Activated naive CD8-positive, alpha-beta T cell (primary cell): ENCODE results near the gene IFIT5.
A peak's percentile ranks its signal among the peaks of the same experiment; 100 is the strongest.

Experiments
- H3K27ac Mint-ChIP-seq: one replicate; pipeline ENCODE4 v1.8.0; 2021; ENCODE audit warnings: mixed read lengths
- H3K27me3 Mint-ChIP-seq: one replicate; pipeline ENCODE4 v1.8.0; 2021; ENCODE audit warnings: mixed read lengths
- H3K36me3 Mint-ChIP-seq: one replicate; pipeline ENCODE4 v1.8.0; 2021; ENCODE audit warnings: mixed read lengths
- H3K4me1 Mint-ChIP-seq: one replicate; pipeline ENCODE4 v1.8.0; 2021; ENCODE audit warnings: low read depth, mixed read lengths
- H3K4me3 Mint-ChIP-seq: one replicate; pipeline ENCODE4 v1.8.0; 2021; ENCODE audit warnings: mild to moderate bottlenecking, mixed read lengths
- H3K9me3 Mint-ChIP-seq: one replicate; pipeline ENCODE4 v1.8.0; 2021; ENCODE audit warnings: low read depth, mixed read lengths

IFIT5 gene, protein sequence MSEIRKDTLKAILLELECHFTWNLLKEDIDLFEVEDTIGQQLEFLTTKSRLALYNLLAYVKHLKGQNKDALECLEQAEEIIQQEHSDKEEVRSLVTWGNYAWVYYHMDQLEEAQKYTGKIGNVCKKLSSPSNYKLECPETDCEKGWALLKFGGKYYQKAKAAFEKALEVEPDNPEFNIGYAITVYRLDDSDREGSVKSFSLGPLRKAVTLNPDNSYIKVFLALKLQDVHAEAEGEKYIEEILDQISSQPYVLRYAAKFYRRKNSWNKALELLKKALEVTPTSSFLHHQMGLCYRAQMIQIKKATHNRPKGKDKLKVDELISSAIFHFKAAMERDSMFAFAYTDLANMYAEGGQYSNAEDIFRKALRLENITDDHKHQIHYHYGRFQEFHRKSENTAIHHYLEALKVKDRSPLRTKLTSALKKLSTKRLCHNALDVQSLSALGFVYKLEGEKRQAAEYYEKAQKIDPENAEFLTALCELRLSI

DNA sequence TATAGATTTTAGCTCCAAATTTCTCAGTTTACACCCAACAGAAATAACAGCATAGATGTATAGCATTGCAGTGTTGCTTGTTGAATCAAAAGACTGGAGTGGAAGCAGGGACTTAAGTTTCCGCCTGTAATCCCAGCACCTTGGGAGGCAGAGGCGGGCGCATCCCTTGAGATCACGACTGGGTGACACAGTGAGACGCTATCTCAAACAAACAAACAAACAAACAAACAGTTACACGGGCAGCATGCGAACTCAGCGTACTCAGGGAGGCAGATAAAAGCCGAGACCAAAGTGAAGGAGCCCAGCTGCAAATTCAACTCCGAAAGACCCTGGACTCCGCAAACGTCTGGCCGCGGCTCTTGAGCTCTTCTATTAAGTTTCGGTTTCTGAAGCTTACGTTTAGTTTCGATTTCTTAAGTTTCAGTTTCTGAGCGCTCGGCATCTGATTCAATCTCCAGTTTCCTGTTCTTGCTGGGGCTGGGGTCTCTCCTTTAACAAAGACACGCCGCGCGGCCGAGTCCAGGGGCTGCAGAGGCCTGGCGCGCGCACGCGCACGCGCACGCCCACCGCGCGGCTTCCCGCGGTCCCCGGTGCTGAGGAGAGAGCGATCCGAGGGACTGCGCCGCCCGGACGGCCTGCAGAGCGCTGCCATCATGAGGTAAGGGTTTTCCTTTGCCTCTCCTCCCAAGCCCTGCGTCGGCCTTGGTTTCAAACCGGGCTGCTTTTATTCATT lies at the start of gene IFIT5:
IFIT5 (plus strand) TSS at position 423 of the 733 bp plus-strand sequence; CDS start at position 654, 231 bp downstream.
- Mint-ChIP-seq H3K4me1 (peaks cover 56% of the 10 kb centered on the region), H3K27me3 (no peaks in the 10 kb centered on the region), H3K36me3 (peaks cover 8% of the 10 kb centered on the region), H3K9me3 (no peaks in the 10 kb centered on the region), H3K27ac (peak within 1 kb of the TSS; percentile 95), H3K4me3 (peak within 1 kb of the TSS; percentile 92)

DNA sequence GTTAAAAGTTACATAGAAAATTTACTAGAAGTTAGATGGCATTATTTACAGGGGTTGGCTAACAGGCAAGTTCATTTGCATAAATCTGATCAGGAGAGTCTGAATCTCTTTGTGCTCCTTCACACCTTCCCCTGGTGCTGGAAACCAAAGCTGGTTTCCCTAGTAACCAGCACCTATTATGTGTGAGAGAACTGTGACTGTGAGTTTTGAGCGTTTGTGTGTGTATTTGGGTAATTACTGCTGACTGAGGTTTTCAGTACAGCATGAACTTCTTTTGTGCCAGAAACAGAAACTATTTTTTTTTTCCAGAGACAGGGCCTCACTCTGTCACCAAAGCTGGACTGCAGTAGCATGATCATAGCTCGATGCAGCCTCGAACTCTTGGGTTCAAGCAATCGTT lies 46.8 kb upstream of the IFIT5 start:
- Mint-ChIP-seq H3K27ac (no peak overlapping the region), H3K27me3 (peaks cover 5% of the 10 kb centered on the region), H3K9me3 (no peaks in the 10 kb centered on the region), H3K4me3 (no peak overlapping the region), H3K4me1 (peaks cover 20% of the 10 kb centered on the region), H3K36me3 (no peaks in the 10 kb centered on the region)

DNA sequence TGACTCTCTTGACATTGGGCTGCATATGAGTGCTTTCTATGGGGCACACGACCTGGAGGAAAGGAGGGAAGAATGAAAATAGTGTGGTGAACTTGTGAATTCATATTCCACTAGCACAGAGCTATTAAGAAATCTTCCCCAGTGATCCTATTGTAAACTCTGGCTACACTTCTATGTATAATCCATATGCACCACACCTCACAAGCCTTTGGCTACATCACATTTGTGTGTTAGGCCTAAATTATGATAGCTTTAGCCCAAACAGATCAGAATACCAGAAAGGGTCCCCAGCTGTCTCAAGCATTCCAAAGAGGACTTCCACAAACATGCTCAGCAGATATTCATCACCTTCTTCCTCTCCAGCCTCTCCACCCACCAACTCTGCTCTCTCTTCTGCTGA lies 46.2 kb upstream of the IFIT5 start:
- H3K4me1 Mint-ChIP-seq, result peaks cover 17% of the 10 kb centered on the region
- H3K27me3 Mint-ChIP-seq, result peaks cover 5% of the 10 kb centered on the region
- H3K4me3 Mint-ChIP-seq, result no peak overlapping the region
- H3K27ac Mint-ChIP-seq, result no peak overlapping the region
- no peaks in the 10 kb centered on the region for H3K9me3 Mint-ChIP-seq
- H3K36me3 Mint-ChIP-seq, result no peaks in the 10 kb centered on the region

DNA sequence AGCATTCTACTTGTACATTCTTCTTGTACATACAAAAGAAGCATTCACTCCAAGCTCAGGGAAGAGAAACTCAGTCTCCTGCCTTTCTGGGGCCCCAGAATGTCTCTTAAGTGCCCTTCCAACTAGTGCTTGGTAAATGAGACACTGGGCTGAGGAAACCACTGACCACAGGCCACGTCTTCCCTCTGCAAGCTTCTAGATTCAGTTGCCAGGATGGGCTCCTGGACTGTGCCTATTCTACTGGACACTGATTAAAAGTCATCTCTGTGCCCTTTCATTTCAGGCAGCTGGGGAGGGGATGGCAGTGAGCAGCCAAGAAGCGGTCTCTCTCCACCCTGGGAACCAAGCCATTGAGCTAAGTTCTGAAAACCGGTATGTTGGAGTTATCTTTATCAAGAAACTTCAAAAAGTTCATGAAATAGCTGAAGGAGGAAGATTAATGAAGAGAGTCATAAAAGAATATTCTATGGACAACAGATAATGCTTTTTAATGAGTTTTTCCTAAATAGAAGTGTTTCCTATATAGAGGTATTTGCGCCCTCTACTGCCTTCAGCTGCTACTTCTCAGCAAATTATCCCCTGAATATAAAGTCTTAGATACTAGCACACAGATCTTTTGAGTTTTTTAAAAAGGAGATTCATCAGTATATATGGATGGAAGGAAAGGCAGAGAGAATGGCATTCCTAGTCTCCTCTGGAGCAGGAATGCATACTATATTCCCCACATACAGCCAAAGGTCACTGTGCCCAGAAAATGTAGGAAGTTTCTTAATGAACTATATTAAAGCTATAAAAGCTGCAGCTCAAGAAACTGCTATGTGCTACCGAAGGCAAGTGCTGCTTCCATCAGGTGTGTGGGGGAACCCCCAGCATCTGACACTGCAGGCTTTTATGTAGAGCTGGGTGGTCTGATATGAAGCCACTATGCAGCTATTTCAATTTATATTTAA lies 44.9 kb upstream of the IFIT5 start:
- Mint-ChIP-seq H3K27me3 (peaks cover 6% of the 10 kb centered on the region), H3K36me3 (no peaks in the 10 kb centered on the region), H3K9me3 (no peaks in the 10 kb centered on the region), H3K4me3 (no peak overlapping the region), H3K4me1 (peaks cover 9% of the 10 kb centered on the region), H3K27ac (no peak overlapping the region)

DNA sequence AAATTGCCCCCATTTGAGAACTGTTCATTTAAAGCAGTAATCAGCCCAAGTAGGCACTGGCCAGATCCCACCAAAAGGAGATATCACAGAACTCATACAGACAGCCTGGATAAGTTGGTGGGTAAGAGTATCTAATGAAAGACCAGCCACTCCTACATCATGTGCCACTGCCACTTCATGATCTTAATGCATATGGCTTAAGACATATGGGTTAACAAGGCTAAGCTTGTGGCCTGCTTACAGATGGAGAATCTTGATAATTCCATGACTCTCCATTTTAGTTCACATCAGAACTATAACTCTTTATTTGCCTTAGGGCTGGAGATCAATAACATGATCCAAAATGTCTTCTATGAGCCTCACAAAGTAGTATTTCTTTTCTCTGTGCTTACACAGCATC lies 43.3 kb upstream of the IFIT5 start:
- Mint-ChIP-seq H3K9me3 (no peaks in the 10 kb centered on the region), H3K4me1 (peaks cover 3% of the 10 kb centered on the region)

DNA sequence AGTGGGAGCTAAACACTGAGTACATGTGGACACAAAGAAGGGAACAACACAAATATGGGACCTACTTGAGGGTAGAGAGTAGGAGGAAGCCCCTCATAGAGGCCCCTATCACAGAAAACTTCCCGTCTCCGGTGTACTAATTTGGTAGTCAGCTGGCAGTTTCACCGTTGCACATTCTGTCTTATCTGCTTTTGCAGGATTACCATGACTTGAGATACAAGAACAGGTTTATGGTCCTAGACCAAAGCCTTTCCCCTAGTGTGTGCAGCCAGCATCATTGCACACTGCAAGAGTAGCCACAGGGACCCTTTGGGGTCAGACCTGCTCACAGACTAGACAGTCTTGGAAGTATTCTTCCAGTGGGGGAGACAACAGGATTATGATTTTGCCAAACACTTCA lies 42.4 kb upstream of the IFIT5 start:
- H3K27me3 Mint-ChIP-seq, result peaks cover 6% of the 10 kb centered on the region
- no peak overlapping the region for H3K4me3 Mint-ChIP-seq
- H3K36me3 Mint-ChIP-seq, result no peaks in the 10 kb centered on the region
- peaks cover 3% of the 10 kb centered on the region for H3K4me1 Mint-ChIP-seq
- no peaks in the 10 kb centered on the region for H3K9me3 Mint-ChIP-seq
- no peak overlapping the region for H3K27ac Mint-ChIP-seq

More for the DNA sequence above, 43.3 kb upstream of the IFIT5 start:
- no peak overlapping the region for H3K27ac Mint-ChIP-seq
- peaks cover 6% of the 10 kb centered on the region for H3K27me3 Mint-ChIP-seq
- no peak overlapping the region for H3K4me3 Mint-ChIP-seq
- no peaks in the 10 kb centered on the region for H3K36me3 Mint-ChIP-seq

DNA sequence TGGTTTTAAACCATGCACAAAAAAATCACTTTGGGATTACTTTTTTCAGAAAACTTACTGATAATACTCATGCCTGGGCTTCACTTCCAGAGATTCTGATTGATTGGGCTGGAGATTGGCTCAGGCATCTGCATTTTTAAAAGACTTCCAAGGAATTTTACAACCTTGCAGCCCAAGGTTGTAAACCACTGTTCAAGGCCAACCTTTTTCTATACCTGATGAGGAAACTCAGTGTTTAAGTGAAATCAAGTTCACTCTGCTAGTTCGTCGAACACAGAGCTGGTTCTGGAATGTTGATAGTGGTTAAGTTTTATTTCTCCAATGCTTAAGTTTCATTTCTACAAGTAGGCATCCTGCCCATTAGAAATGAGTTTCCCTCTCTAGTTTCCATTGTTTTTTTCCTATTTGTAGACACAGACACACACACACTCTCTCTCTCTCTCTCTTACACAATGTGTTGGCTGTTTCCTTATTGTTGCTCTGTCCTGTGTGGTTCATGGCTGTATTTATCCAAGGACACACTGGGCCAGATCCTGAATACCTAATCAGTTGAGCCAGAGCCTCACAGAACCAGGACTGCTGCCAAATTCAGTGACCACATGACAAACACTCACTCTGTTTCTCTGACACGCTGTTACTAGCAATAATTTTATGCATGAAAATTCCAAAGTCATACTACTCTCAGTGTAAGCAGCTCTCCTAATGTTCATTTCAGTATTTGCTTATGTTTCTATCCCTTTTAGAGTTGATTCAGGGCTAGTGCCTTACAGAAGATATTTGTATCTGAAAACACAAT lies 40.3 kb upstream of the IFIT5 start:
- H3K9me3 Mint-ChIP-seq, result no peaks in the 10 kb centered on the region
- no peaks in the 10 kb centered on the region for H3K36me3 Mint-ChIP-seq
- H3K27me3 Mint-ChIP-seq, result peaks cover 6% of the 10 kb centered on the region
- no peak overlapping the region for H3K27ac Mint-ChIP-seq
- no peak overlapping the region for H3K4me3 Mint-ChIP-seq
- H3K4me1 Mint-ChIP-seq, result no peaks in the 10 kb centered on the region

DNA sequence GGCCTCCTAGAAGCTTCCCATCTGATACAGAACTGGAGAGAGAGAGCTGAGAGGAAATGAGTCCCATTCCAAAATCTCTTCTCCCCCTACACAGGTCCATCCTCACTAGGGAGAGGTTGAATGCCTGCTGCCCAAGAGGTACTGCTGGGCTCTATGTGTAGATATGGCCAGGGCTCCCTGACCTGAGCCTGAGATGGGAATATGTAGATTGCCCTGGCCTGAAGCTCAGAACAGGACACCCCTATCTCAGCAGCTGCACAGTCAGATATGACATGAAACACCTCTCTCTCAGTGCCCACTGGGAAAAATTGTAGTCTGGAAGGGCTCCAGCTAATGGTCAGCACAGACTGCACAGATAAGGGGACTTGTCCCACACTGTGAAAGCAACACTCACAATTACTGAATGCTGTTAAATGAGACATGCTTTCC lies 39.6 kb upstream of the IFIT5 start:
- no peak overlapping the region for H3K27ac Mint-ChIP-seq
- no peaks in the 10 kb centered on the region for H3K9me3 Mint-ChIP-seq
- H3K27me3 Mint-ChIP-seq, result peaks cover 6% of the 10 kb centered on the region
- H3K4me1 Mint-ChIP-seq, result no peaks in the 10 kb centered on the region
- H3K36me3 Mint-ChIP-seq, result no peaks in the 10 kb centered on the region
- no peak overlapping the region for H3K4me3 Mint-ChIP-seq

DNA sequence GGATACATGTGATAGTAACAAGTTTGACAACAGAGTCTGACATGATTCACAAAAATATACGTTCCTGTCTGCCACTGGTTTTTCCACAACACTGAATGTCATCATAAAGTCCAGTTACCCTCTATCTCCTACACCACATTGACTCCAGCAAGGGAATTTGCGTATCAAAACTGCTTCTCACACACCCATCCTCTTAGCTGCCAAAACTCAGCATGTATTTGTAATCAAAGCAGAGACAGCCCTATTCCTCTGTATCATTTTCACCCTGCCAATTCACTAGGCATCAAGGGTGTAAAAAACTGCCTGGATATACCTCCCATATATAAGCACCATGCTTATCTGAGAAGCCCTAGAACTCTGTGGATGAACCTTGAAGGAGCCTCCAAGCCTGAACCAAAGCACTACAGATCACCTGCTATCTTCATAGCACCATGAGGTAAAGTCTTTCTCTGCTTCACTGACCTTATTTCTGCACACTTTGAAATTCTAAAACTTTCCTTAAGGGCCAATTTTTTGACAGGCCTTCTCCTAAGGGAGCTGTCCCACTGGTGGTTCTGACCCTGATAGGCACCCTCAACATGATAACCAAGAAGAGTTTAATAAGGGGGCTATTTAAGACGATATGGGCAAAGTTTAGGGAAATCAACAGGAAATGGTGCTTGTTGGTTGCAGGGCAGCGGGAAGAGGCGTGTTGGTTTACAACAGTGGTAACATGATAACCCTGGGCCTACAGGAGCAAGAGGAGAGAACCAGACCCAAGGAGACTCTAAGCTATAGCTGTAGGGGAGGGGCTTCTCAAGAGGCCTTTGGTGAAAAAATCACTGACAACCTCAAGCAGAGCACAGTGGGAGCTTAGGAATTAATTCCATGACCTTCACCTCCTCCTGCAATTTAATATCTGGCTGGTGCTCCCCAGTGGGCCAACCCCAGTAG lies 36.4 kb upstream of the IFIT5 start, which contains the start of gene IFIT1B:
IFIT1B (plus strand) TSS at position 352 of the 933 bp plus-strand sequence; CDS start at position 432, 80 bp downstream.
- H3K27ac Mint-ChIP-seq, result no peak within 1 kb of the TSS
- no peak within 1 kb of the TSS for H3K4me3 Mint-ChIP-seq
- H3K4me1 Mint-ChIP-seq, result peaks cover 2% of the 10 kb centered on the region
- peaks cover 3% of the 10 kb centered on the region for H3K36me3 Mint-ChIP-seq
- peaks cover 2% of the 10 kb centered on the region for H3K27me3 Mint-ChIP-seq
- no peaks in the 10 kb centered on the region for H3K9me3 Mint-ChIP-seq

DNA sequence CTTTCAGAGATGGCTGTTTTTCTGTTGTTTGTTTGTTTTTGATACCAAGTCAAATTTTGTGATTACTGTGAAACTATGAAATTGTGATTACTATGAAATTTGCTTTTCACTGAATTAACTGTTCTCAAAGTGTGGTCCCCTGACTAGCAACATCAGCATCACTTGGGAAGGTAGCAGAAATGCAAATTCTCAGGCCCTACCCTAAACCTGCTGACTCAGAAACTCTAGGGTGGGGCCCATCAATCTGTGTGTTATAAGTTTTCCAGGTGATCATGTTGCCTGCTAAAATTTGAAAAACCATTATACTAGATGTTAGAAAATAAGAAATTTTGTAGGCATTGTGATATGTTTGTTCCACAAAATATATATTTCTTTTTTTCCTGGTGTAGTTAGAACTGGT lies 35.3 kb upstream of the IFIT5 start:
- peaks cover 3% of the 10 kb centered on the region for H3K36me3 Mint-ChIP-seq
- H3K27me3 Mint-ChIP-seq, result peaks cover 2% of the 10 kb centered on the region
- no peak overlapping the region for H3K27ac Mint-ChIP-seq
- H3K4me1 Mint-ChIP-seq, result peaks cover 3% of the 10 kb centered on the region
- H3K9me3 Mint-ChIP-seq, result no peaks in the 10 kb centered on the region
- no peak overlapping the region for H3K4me3 Mint-ChIP-seq

DNA sequence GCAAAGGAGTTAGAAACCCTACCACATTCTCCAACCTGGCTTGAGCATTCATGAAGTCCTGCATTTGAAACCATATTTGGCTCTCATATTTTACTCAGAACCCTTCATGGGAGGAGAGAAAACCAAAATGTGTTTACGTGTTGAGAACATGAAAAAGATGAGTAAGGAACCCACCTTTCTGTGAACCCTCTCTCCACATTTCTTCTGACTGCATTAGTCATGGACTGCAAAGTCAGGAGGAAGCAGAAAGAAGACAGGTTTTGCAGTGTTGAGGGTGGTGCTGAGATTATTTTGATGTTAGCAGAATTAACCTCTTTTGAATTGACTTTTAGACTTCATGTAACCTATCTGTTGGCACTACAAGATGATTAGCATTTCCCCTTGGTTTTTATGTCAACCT lies 31.6 kb upstream of the IFIT5 start:
- H3K4me3 Mint-ChIP-seq, result no peak overlapping the region
- no peak overlapping the region for H3K27ac Mint-ChIP-seq
- peaks cover 3% of the 10 kb centered on the region for H3K36me3 Mint-ChIP-seq
- H3K9me3 Mint-ChIP-seq, result no peaks in the 10 kb centered on the region
- H3K4me1 Mint-ChIP-seq, result peaks cover 3% of the 10 kb centered on the region
- no peaks in the 10 kb centered on the region for H3K27me3 Mint-ChIP-seq

DNA sequence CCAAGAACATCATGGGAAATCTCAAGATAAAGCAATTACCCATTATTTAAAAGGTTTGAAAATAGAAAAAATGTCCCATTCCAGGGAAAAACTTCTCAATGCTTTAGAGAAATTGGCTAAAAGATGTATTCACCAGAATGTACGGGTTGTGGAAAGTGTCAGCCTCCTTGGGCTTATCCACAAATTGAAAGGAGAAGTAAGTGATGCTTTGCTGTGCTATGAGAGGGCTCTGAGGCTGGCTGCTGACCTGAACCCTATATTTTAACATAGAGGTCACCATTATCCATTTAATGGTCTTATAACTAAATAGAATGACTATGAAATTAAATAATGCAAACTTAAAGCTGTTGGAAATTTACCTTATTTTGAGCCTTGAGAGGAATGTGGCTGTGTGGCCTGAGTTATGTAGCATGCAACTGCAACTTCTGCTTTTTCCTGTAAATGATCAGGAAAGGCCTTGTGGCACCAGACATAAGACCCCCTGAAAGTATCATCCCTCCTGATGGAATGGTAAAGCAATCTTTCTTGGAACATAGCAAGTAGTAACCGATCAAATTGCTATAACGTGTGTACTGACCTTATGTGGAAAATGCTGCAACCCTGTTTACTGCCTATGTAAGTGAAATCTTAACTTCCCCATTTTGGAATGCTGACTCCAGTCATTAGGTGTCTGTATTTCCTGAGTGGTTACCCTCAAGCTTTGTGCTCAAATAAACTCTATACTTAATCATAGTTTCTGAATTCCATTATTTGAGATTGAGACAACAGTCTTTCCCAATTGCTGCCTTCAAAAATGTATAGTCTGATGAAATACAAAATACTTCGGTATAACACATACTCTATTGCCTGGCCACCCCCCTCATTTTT lies 29.7 kb upstream of the IFIT5 start:
- Mint-ChIP-seq H3K9me3 (no peaks in the 10 kb centered on the region), H3K4me3 (no peak overlapping the region), H3K27ac (no peak overlapping the region), H3K27me3 (no peaks in the 10 kb centered on the region), H3K36me3 (peaks cover 3% of the 10 kb centered on the region), H3K4me1 (peaks cover 3% of the 10 kb centered on the region)
